Heart right ventricle (tissue), 16 donors: ENCODE measurements around the gene GAGE10. TPM values are rescaled to one million over a fixed set of nuclear protein-coding genes. Genes with fewer than 3 reads are reported as not detected.

Source experiments
- ATAC-seq, 8 donors: fragments of 200-7000 bp; cut with Tn5 transposase; one replicate each; pipeline ENCODE4 v1.9.1; 2020; ENCODE audit warnings: mild to moderate bottlenecking in 8 of 8, moderate library complexity in 8 of 8, moderate number of reproducible peaks in 1 of 8
- DNase-seq, 2 donors: peaks; one replicate each; pipeline ENCODE4 v3.0.0-alpha.2; 2020
- H3K27ac ChIP-seq, 10 donors: fragments of 200-600 bp; sonication (generic) in 2 of 10; one replicate each; pipeline versions ENCODE4 v1.5.0 to v1.8.0; 2020 to 2022; ENCODE audit warnings: mild to moderate bottlenecking in 3 of 10
- H3K27me3 ChIP-seq, 7 donors: fragments of 200-600 bp; one replicate each; pipeline ENCODE4 v1.8.0; 2021 to 2022; ENCODE audit warnings: mild to moderate bottlenecking in 2 of 7
- H3K36me3 ChIP-seq, 9 donors: fragments of 200-600 bp; sonication (generic) in 1 of 9; one replicate each; pipeline versions ENCODE4 v1.5.0 to v1.8.0; 2020 to 2022; ENCODE audit warnings: mild to moderate bottlenecking in 2 of 9
- H3K4me1 ChIP-seq, 9 donors: fragments of 200-600 bp; sonication (generic) in 1 of 9; one replicate each; pipeline versions ENCODE4 v1.5.0 to v1.8.0; 2020 to 2022; ENCODE audit warnings: mild to moderate bottlenecking in 4 of 9
- H3K4me3 ChIP-seq, 10 donors: fragments of 200-600 bp; sonication (generic) in 2 of 10; one replicate each; pipeline versions ENCODE4 v1.5.0 to v1.8.0; 2020 to 2022; ENCODE audit warnings: mild to moderate bottlenecking in 7 of 10, moderate library complexity in 2 of 10
- H3K9me3 ChIP-seq, 11 donors: fragments of 200-600 bp in 10 of 11; sonication (generic) in 2 of 11; one replicate each; pipeline versions ENCODE4 v1.5.0 to v1.8.0; 2013 to 2022; ENCODE audit warnings: mild to moderate bottlenecking in 2 of 11, control low read depth in 1 of 11, moderate library complexity in 1 of 11
- WGBS, 2 donors: extraction: QIAGEN DNeasy Blood & Tissue Kit; methylation state at CpG; one replicate each; pipeline ENCODE4 v1.1.7; 2013; ENCODE audit warnings: inconsistent platforms in 1 of 2; 5-methylcytosine and 5-hydroxymethylcytosine counted together
- intact Hi-C, 10 donors: fragments of 100-400 bp; cut with DNase I; formaldehyde crosslinking; loops; one replicate each; pipeline versions ENCODE4 v1.11.1 to v1.14.2; 2022
- long read RNA-seq, 3 donors: library from polyadenylated mRNA; unstranded; transcript quantifications; one replicate each; pipeline ENCODE4 v2.0.0, GENCODE V29; 2020 to 2021
- polyA plus RNA-seq, 2 donors: library from polyadenylated mRNA; stranded (reverse); fragments of 200-250 nt; gene quantifications; one replicate each; pipeline ENCODE4 v1.2.3, GENCODE V29; 2013
- total RNA-seq, 10 donors: library from RNA; stranded (reverse); fragmentation: NEBNext Ultra II Directional in 3 of 10; extraction: Animal tissue kit (Norgen Biotek cat#: 25700) in 3 of 10; gene quantifications; one replicate each; pipeline versions ENCODE4 v1.2.1 to v1.2.4, GENCODE V29; 2021 to 2023
- TF ChIP-seq, protein P1 (sequence below), 9 donors: fragments of 200-600 bp; sonication (generic) in 2 of 9; IDR thresholded peaks; one replicate each; pipeline versions ENCODE4 v1.5.0 to v1.8.0; 2021 to 2022; ENCODE audit warnings: antibody characterized with exemption in 9 of 9, mild to moderate bottlenecking in 5 of 9, moderate library complexity in 1 of 9
- donor health status: Arrhythmogenic right ventricular cardiomyopathy.
- donor health status: ischemic (EF 13 %, LVEDD 7.1; RV severe dilation, severe dysfunction).
- donor health status: healthy with polysubstance abuse.
- donor health status: DM: no; HTN: yes; CAD: no.
- donor health status: DM: no; HTN: no; CAD: no.
- donor health status: ischemic (EF 25% LVEDD 6.9; RV normal size, moderate dysfunction).
- donor health status: ischemic (EF 25% LVEDD 5.7; RV mildly dilated, moderate dysfunction).
- donor health status: healthy.
- donor health status: DM: yes; HTN: yes; CAD: no.
- donor health status: Ischemic cardiomyopathy.
- donor health status: ischemic (EF 35%, LVEDD 5.7; RV mildly dilated, moderate dysfunction).
- donor health status: nonischemic (EF 11% LVEDD 7.7; RV severe dilation, severe dysfunction).
- donor health status: DM: yes; HTN: yes; CAD: no.
- donor health status: PGD.
- donor health status: ischemic (EF 29% LVEDD 5.4; RV normal size, mild dysfunction).
- donor health status: nonischemic (EF 23%, LVEDD 6.1; RV moderate dilation, normal function).

Gene GAGE10
- total RNA-seq, result not detected
- polyA plus RNA-seq, result not detected
- long read RNA-seq, donor 1, result 0 reads
- long read RNA-seq, donor 2, result 0 reads
- long read RNA-seq, donor 3, result 0 reads

GRCh38 chrX:49303346-49303745 lies at the start of gene GAGE10:
TSS of gene GAGE10 (plus strand) at chrX:49303646. CDS start at chrX:49304860, 1,214 bp downstream.
- intact Hi-C loops, result no loop called here
- no peak within 1 kb of the TSS for H3K27ac ChIP-seq
- H3K9me3 ChIP-seq, result no peaks in the 10 kb centered on the region
- WGBS, 2 donors, result 82 to 86% methylated on average over 14 of the region's 15 CpGs
- TF ChIP-seq, protein P1, sequence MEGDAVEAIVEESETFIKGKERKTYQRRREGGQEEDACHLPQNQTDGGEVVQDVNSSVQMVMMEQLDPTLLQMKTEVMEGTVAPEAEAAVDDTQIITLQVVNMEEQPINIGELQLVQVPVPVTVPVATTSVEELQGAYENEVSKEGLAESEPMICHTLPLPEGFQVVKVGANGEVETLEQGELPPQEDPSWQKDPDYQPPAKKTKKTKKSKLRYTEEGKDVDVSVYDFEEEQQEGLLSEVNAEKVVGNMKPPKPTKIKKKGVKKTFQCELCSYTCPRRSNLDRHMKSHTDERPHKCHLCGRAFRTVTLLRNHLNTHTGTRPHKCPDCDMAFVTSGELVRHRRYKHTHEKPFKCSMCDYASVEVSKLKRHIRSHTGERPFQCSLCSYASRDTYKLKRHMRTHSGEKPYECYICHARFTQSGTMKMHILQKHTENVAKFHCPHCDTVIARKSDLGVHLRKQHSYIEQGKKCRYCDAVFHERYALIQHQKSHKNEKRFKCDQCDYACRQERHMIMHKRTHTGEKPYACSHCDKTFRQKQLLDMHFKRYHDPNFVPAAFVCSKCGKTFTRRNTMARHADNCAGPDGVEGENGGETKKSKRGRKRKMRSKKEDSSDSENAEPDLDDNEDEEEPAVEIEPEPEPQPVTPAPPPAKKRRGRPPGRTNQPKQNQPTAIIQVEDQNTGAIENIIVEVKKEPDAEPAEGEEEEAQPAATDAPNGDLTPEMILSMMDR (IDR thresholded peaks at IDR 0.05), result no peak
- peaks cover 0 to 35% (median 0%) of the 10 kb centered on the region in 7 donors for H3K27me3 ChIP-seq
- no peak for ATAC-seq
- no peaks in the 10 kb centered on the region for H3K36me3 ChIP-seq
- H3K4me3 ChIP-seq, result no peak within 1 kb of the TSS
- DNase-seq, result no peak
- H3K4me1 ChIP-seq, result peaks cover 0 to under 1% (median 0%) of the 10 kb centered on the region in 9 donors

DNA sequence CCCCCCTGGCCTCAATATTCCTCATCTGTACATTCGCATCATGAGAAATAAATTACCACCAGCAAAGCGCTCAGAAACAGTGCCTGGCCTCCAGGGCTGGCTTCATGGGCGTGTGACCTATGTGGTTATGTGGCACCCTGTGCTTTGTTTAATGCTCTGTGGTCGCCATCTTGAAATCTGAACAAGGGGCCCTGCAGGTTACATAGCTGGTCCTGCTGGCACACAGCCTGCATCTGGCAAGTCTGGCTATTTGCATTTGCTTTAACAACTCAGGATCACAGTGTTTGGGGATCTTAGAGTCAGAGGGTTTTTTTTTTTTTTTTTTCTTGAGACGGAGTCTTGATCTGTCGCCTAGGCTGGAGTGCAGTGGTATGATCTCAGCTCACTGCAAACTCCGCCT lies 48.8 kb upstream of the GAGE10 start:
- no peak overlapping the region for H3K27ac ChIP-seq
- no peak for DNase-seq
- TF ChIP-seq, protein P1 (IDR thresholded peaks at IDR 0.05), result no peak
- intact Hi-C loops, result no loop called here
- no peak for ATAC-seq
- no peak overlapping the region for H3K4me3 ChIP-seq
- WGBS, 2 donors, result 91 to 95% methylated on average over 7 of the region's 7 CpGs
- no peaks in the 10 kb centered on the region for H3K27me3 ChIP-seq
- H3K9me3 ChIP-seq, result no peaks in the 10 kb centered on the region
- H3K4me1 ChIP-seq, result no peaks in the 10 kb centered on the region
- no peaks in the 10 kb centered on the region for H3K36me3 ChIP-seq

GRCh38 chrX:49256268-49256995 lies 47.0 kb upstream of the GAGE10 start:
- Histone ChIP-seq H3K27ac (no peak overlapping the region), H3K4me1 (no peaks in the 10 kb centered on the region), H3K27me3 (no peaks in the 10 kb centered on the region), H3K4me3 (no peak overlapping the region), H3K36me3 (no peaks in the 10 kb centered on the region), H3K9me3 (no peaks in the 10 kb centered on the region)
- intact Hi-C loops, result no loop called here
- TF ChIP-seq, protein P1 (IDR thresholded peaks at IDR 0.05), result no peak
- DNase-seq (no peak), ATAC-seq (no peak)
- WGBS, 2 donors, result 88 to 89% methylated on average over 9 of the region's 9 CpGs

- ATAC-seq (peak in 1 of 8 donors; percentile 11), DNase-seq (no peak)
- no peak overlapping the region for H3K4me3 ChIP-seq
- TF ChIP-seq, protein P1 (IDR thresholded peaks at IDR 0.05), result no peak
- intact Hi-C loops, result no loop called here
- no peaks in the 10 kb centered on the region for H3K9me3 ChIP-seq
- H3K4me1 ChIP-seq, result no peaks in the 10 kb centered on the region
- H3K36me3 ChIP-seq, result no peaks in the 10 kb centered on the region
- WGBS, 2 donors, result 87 to 88% methylated on average over 14 of the region's 14 CpGs
- no peak overlapping the region for H3K27ac ChIP-seq
- no peaks in the 10 kb centered on the region for H3K27me3 ChIP-seq
These were observed 46.2 kb upstream of the GAGE10 start for GRCh38 chrX:49257074-49257790.
